ENCODE results near the gene RGMB. TPM values are rescaled to one million over a fixed set of nuclear protein-coding genes. Genes with fewer than 3 reads are reported as not detected.

The RGMB gene
- total RNA-seq, 2 donors from 2014 or later = 2.0 to 4.1 TPM

- H3K27ac Mint-ChIP-seq = no peak overlapping the region
- H3K27me3 Mint-ChIP-seq = no peaks in the 10 kb centered on the region
- no peak overlapping the region for H3K4me3 Mint-ChIP-seq
- H3K36me3 Mint-ChIP-seq (ENCODE audit: low read depth) = peaks cover 12% of the 10 kb centered on the region
- ATAC-seq (replicated peaks) = no peak
- no peaks in the 10 kb centered on the region for H3K4me1 Mint-ChIP-seq
- peaks cover 9% of the 10 kb centered on the region for H3K9me3 Mint-ChIP-seq
Measured at GRCh38 chr5:98807806-98808205, 34.3 kb downstream of the RGMB start.

DNA sequence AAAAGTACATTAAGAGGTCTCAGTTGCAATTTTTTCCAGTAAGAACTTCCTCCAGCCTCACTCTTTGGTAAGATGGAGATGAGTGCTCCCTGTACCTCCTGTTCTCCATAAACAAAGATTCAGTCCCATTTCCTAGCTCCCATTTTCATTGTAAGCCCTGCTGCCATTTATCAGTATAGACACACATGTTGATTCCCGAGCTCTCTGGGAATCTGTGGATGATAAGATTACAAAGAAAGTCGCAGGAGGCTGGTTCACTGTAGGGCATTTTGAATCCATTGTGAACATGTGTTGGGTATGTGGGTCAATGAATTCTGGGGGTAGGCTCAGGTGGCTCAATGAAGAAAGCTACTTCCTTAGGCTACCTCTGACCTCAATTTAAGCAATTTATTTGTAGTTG is 36.7 kb downstream of the RGMB start:
- Mint-ChIP-seq H3K27me3 (no peaks in the 10 kb centered on the region), H3K36me3 (ENCODE audit: low read depth) (peaks cover 12% of the 10 kb centered on the region), H3K4me3 (no peak overlapping the region), H3K27ac (no peak overlapping the region), H3K4me1 (no peaks in the 10 kb centered on the region), H3K9me3 (peaks cover 9% of the 10 kb centered on the region)
- no peak for ATAC-seq (replicated peaks)

- Mint-ChIP-seq H3K4me3 (no peak overlapping the region), H3K36me3 (ENCODE audit: low read depth) (no peaks in the 10 kb centered on the region), H3K4me1 (no peaks in the 10 kb centered on the region), H3K27ac (no peak overlapping the region), H3K9me3 (no peaks in the 10 kb centered on the region), H3K27me3 (no peaks in the 10 kb centered on the region)
- ATAC-seq (replicated peaks) = peak; percentile 91
Measured at GRCh38 chr5:98813755-98814154, 40.3 kb downstream of the RGMB start.

GRCh38 chr5:98816582-98817222 is 43.2 kb downstream of the RGMB start:
- H3K27me3 Mint-ChIP-seq = no peaks in the 10 kb centered on the region
- H3K4me1 Mint-ChIP-seq = no peaks in the 10 kb centered on the region
- H3K9me3 Mint-ChIP-seq = peaks cover 9% of the 10 kb centered on the region
- no peak for ATAC-seq (replicated peaks)
- H3K4me3 Mint-ChIP-seq = no peak overlapping the region
- peaks cover 6% of the 10 kb centered on the region for H3K36me3 Mint-ChIP-seq (ENCODE audit: low read depth)
- H3K27ac Mint-ChIP-seq = no peak overlapping the region

- Mint-ChIP-seq H3K36me3 (ENCODE audit: low read depth) (peaks cover 6% of the 10 kb centered on the region), H3K4me1 (no peaks in the 10 kb centered on the region), H3K9me3 (peaks cover 5% of the 10 kb centered on the region), H3K27ac (no peak overlapping the region), H3K27me3 (no peaks in the 10 kb centered on the region), H3K4me3 (no peak overlapping the region)
- no peak for ATAC-seq (replicated peaks)
Measured at GRCh38 chr5:98825582-98826375, 52.3 kb downstream of the RGMB start.

DNA sequence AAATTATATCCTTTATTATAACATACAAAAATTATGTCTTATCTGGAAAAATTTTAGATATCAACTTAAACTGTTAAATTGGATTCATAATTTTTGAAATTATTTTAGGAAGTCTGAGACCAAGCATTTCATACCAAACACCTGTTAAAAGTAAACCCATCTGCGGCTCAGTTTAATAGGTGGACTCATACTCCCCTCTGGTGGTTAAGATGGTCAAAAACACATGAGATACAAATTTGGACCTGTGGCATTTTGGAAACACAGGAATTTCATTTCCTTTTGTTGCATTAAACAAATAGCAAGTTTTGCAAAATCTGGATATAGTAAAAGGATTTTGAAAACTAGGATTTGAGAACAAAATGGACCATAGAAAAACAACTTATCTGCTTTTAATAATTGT is 53.7 kb downstream of the RGMB start:
- no peak for ATAC-seq (replicated peaks)

GRCh38 chr5:98827588-98828284 is 54.3 kb downstream of the RGMB start:
- Mint-ChIP-seq H3K36me3 (ENCODE audit: low read depth) (no peaks in the 10 kb centered on the region), H3K27me3 (no peaks in the 10 kb centered on the region), H3K4me3 (no peak overlapping the region), H3K9me3 (no peaks in the 10 kb centered on the region), H3K27ac (no peak overlapping the region), H3K4me1 (no peaks in the 10 kb centered on the region)
- no peak for ATAC-seq (replicated peaks)

More for the DNA sequence above, 53.7 kb downstream of the RGMB start:
- Mint-ChIP-seq H3K4me3 (no peak overlapping the region), H3K36me3 (ENCODE audit: low read depth) (no peaks in the 10 kb centered on the region), H3K9me3 (no peaks in the 10 kb centered on the region), H3K27me3 (no peaks in the 10 kb centered on the region), H3K27ac (no peak overlapping the region), H3K4me1 (no peaks in the 10 kb centered on the region)

GRCh38 chr5:98836175-98836574 is 62.7 kb downstream of the RGMB start:
- H3K9me3 Mint-ChIP-seq = no peaks in the 10 kb centered on the region
- no peak overlapping the region for H3K27ac Mint-ChIP-seq
- H3K27me3 Mint-ChIP-seq = no peaks in the 10 kb centered on the region
- H3K36me3 Mint-ChIP-seq (ENCODE audit: low read depth) = no peaks in the 10 kb centered on the region
- no peak overlapping the region for H3K4me3 Mint-ChIP-seq
- ATAC-seq (replicated peaks) = no peak
- peaks cover 4% of the 10 kb centered on the region for H3K4me1 Mint-ChIP-seq

DNA sequence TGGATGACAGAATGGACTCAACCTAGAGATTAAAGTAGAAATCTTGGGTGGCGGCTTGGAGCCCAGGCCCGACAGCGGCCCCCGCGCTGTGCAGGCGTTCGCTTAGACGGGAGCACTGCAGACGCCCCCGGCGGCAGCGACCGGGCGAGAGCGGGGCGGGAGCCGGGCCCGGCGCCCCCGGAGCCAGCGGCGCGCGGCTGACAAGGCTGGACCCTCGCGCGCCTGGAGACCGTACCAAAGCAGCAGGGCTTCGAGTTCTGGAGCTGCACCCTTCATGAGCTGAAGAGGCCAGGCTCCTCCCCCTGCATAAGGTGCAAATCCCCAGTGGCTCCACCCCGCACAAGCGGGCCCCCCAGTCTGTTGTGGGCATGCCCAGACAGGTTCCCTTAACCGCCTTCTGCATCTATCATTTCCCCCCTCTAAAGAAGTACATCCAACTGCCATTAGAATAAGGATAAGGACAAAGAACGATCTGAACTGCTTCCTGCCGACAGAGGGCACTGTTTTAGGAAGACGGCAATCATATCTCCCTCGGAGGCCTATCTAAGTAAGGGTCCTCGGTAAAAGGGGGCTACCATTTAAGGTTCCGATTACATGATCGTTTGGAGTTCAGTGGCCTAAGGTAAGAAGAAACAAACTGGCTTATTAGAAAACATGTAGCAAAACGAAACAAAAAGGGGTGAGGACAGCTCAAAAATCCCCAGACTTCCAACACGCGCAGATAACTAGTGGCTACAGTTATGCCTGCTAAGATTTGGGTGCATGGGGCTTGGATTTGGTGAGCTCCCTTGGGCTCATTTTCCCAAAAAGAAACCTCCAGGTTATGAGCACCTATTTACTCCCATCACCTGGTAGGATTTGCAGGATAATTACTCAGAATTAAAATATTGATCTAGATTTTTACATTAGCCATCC is 66.3 kb downstream of the RGMB start:
- no peaks in the 10 kb centered on the region for H3K27me3 Mint-ChIP-seq
- H3K9me3 Mint-ChIP-seq = peaks cover 4% of the 10 kb centered on the region
- peak overlapping the region; percentile 57 for H3K4me3 Mint-ChIP-seq
- H3K36me3 Mint-ChIP-seq (ENCODE audit: low read depth) = no peaks in the 10 kb centered on the region
- H3K4me1 Mint-ChIP-seq = peaks cover 4% of the 10 kb centered on the region
- H3K27ac Mint-ChIP-seq = no peak overlapping the region
- ATAC-seq (replicated peaks) = peak; percentile 52

- H3K4me3 Mint-ChIP-seq = no peak overlapping the region
- no peaks in the 10 kb centered on the region for H3K36me3 Mint-ChIP-seq (ENCODE audit: low read depth)
- peaks cover 4% of the 10 kb centered on the region for H3K4me1 Mint-ChIP-seq
- H3K27ac Mint-ChIP-seq = no peak overlapping the region
- no peak for ATAC-seq (replicated peaks)
- no peaks in the 10 kb centered on the region for H3K27me3 Mint-ChIP-seq
- peaks cover 4% of the 10 kb centered on the region for H3K9me3 Mint-ChIP-seq
Measured at GRCh38 chr5:98840946-98841345, 67.5 kb downstream of the RGMB start.

DNA sequence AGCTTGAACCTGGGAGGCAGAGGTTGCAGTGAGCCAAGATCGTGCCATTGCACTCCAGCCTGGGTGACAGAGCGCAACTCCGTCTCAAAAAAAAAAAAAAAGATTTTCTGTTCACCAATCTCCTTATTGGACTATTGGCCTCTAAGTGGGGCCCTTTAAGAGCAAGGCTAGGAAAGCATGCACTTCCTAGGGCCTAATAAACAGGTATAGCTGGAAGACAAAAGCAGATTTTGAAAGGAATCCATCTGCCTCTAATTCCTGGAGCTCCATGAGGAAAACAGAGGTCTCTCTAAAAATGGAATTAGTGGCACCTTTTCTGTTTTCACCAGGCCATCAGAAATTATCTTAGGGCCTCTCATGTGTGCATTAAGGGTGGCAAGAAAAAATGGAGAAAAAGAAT is 70.0 kb downstream of the RGMB start:
- no peaks in the 10 kb centered on the region for H3K27me3 Mint-ChIP-seq
- peaks cover 4% of the 10 kb centered on the region for H3K9me3 Mint-ChIP-seq
- H3K27ac Mint-ChIP-seq = no peak overlapping the region
- H3K4me3 Mint-ChIP-seq = no peak overlapping the region
- ATAC-seq (replicated peaks) = no peak
- no peaks in the 10 kb centered on the region for H3K36me3 Mint-ChIP-seq (ENCODE audit: low read depth)
- peaks cover 4% of the 10 kb centered on the region for H3K4me1 Mint-ChIP-seq

DNA sequence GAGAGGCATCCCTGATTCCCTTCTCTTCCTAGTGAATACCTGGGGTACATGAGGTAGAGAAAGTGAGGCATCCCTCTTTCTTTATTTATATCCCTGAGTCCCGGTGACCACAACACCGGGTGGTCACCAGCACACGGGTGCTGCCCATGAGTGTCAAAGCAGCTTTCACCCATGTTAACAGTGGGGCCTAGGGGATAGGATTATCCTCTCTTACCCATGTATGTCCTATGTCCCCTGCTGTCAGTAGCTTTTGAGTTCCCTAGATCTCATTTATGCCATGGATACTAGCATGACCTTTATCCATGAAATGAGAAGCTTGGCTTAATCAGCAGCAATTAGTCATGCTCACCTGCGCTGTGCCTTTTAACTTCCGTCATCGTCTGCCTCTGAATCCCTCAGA is 71.4 kb downstream of the RGMB start:
- Mint-ChIP-seq H3K27me3 (no peaks in the 10 kb centered on the region), H3K36me3 (ENCODE audit: low read depth) (no peaks in the 10 kb centered on the region), H3K27ac (no peak overlapping the region), H3K4me3 (no peak overlapping the region), H3K9me3 (peaks cover 4% of the 10 kb centered on the region), H3K4me1 (peaks cover 1% of the 10 kb centered on the region)
- no peak for ATAC-seq (replicated peaks)

- H3K4me3 Mint-ChIP-seq = no peak overlapping the region
- no peaks in the 10 kb centered on the region for H3K27me3 Mint-ChIP-seq
- H3K9me3 Mint-ChIP-seq = peaks cover 4% of the 10 kb centered on the region
- H3K27ac Mint-ChIP-seq = no peak overlapping the region
- no peaks in the 10 kb centered on the region for H3K4me1 Mint-ChIP-seq
- no peak for ATAC-seq (replicated peaks)
- no peaks in the 10 kb centered on the region for H3K36me3 Mint-ChIP-seq (ENCODE audit: low read depth)
Measured at GRCh38 chr5:98845878-98846277, 72.4 kb downstream of the RGMB start.

Data from activated T-helper 17 cell treated with anti-CD3 and anti-CD28 coated beads, Interleukin-2, amount 50 U/mL, for 72 hours (primary cell).